ENCODE results near the gene NFIX.
"Not testable (repeated sequence)": the region's sequence is repeated elsewhere in the genome, so short reads cannot be mapped to it uniquely, and the experiment has no call there.

The NFIX gene

DNA sequence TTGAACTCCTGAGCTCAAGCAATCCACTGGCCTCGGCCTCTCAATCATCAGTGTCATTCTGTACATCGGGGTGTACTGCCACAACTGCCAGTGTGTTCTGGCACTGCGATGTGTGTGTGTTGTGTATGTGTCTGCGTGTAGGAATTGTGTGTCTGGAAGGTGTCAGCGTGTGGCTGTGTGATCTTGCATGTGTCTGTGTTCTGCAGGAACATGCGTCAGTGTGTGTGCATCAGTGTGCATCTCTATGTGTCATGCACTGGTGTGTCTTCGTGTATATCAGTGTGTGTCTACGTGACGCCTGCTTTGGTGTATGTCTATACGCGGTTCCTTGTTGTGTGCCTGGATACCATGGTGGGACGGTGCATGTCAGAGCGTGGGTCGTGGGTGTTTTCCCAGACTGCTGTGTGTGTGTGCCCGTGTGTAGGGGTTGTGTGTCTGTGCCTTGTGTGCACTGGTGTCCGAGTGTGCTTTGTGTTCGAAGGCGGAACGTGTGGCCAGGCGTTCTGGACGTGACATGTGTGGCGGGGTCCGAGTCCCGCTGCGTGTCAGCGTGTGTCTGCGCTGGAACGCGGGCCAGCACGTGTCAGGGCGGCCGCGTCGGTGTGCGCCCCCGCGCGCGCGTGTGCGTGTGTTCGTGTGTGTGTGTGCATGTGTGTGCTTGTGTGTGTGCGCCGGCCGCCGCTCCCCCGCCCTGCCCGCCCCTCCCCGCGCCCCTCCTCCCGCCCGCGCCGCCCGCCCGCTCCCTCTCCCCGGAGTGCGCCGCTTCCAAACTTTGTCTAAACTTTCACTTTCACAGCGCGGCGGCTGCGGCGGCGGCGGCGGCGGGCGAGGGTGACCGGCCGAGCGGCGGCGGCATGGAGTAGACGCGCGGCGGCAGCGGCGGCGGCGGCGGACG, at the start of gene NFIX:
Gene NFIX (plus strand): TSS at position 775 of the 895 bp plus-strand sequence. CDS start 363 bp downstream, outside the sequence.
- FAIRE-seq = no peak

DNA sequence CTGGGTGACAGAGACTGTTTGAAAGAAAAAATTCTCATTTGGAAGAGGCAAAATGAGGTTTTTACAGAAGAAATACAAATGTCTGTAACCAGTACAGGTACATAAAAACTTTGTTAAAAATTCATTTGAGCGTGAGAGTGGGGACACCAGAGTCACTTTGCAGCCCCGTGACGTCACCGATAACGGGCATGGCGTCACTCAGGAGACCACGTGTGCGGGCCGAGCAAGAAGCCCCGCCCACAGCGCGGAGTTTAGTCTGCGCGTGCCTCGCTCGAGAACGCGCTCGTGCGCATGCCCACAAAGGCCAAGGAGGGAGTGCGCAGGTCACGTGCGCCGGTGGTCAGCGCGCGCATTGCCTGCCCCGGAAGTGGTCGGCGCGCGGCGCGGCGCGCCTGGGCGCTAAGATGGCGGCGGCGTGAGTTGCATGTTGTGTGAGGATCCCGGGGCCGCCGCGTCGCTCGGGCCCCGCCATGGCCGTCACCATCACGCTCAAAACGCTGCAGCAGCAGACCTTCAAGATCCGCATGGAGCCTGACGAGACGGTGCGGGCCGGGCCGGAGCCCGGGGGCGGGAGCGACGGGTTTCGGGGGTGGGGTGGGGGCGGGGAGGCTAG, 49.7 kb upstream of the NFIX start, which contains the start of gene RAD23A:
Gene RAD23A (plus strand): TSS at position 384 of the 613 bp plus-strand sequence. CDS start 87 bp downstream, at position 471.
- FAIRE-seq = peak; percentile 96

- FAIRE-seq = peak; percentile 17
These were observed 49.1 kb upstream of the NFIX start for GRCh38 chr19:12946092-12946721.

- FAIRE-seq = no peak
These were observed 48.4 kb upstream of the NFIX start for GRCh38 chr19:12946731-12947496.

- FAIRE-seq = no peak
These were observed 47.3 kb upstream of the NFIX start for GRCh38 chr19:12947702-12948611.

DNA sequence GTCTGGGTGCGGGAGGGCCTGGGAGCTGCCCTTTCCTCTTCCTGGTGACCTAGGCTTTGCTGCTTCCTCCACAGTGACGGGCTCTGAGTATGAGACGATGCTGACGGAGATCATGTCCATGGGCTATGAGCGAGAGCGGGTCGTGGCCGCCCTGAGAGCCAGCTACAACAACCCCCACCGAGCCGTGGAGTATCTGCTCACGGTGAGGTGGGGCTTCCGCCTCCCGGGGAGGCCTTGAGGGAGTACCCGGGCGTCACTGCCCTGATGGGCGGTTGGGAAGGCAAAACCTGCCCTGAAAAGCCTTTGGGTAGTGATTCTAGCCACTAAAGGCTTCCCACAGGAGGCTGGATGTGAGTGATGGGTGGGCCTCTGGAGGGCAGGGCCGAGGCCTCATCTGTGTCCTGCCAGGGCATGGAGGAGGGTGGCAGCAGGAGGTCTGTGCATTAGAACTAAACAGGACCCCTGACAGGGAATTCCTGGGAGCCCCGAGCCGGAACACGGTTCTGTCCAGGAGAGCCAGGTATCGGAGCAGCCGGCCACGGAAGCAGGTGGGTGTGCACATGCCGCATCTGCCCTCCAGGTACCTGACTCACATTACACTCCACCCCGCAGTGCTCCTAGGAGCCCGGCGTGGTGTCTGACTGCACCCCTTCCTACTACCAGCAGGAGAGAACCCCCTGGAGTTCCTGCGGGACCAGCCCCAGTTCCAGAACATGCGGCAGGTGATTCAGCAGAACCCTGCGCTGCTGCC, 46.5 kb upstream of the NFIX start:
- FAIRE-seq = no peak

GRCh38 chr19:12949363-12950283, 45.7 kb upstream of the NFIX start:
- no peak for FAIRE-seq

GRCh38 chr19:12952050-12952449, 43.2 kb upstream of the NFIX start:
- FAIRE-seq = not testable (repeated sequence)

DNA sequence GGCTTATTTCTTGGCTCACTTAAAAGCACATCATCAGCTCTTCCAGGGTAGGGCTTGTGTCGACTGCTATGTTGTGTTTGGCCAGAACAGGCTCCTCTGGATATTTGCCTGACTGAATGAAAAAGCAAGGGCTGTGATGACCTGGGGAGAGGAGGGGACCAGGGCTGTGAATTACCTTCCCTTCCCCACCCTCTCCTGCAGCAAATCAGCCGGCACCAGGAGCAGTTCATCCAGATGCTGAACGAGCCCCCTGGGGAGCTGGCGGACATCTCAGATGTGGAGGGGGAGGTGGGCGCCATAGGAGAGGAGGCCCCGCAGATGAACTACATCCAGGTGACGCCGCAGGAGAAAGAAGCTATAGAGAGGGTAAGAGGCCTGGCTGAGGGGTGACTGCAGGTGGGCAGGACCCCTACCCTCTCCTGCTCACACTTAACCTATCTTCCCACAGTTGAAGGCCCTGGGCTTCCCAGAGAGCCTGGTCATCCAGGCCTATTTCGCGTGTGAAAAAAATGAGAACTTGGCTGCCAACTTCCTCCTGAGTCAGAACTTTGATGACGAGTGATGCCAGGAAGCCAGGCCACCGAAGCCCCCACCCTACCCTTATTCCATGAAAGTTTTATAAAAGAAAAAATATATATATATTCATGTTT, 42.7 kb upstream of the NFIX start:
- no peak for FAIRE-seq

DNA sequence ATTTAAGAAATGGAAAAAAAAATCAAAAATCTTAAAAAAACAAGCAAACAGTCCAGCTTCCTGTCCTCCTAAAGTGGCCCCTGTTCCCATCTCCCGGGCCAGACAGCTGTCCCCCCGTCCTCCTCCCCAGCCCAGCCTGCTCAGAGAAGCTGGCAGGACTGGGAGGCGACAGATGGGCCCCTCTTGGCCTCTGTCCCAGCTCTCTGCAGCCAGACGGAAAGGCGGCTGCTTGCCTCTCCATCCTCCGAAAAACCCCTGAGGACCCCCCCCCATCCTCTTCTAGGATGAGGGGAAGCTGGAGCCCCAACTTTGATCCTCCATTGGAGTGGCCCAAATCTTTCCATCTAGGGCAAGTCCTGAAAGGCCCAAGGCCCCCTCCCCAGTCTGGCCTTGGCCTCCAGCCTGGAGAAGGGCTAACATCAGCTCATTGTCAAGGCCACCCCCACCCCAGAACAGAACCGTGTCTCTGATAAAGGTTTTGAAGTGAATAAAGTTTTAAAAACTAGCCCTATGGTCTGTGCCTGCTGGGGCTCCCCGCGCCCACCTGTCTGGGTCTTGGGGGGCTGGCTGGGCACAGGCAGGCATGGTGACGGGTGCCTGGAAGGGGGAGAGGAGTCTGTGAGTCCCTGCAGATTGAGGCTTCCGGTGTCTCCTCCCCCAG, 42.0 kb upstream of the NFIX start:
- no peak for FAIRE-seq

GRCh38 chr19:12953799-12954611, 41.3 kb upstream of the NFIX start:
- no peak for FAIRE-seq

DNA sequence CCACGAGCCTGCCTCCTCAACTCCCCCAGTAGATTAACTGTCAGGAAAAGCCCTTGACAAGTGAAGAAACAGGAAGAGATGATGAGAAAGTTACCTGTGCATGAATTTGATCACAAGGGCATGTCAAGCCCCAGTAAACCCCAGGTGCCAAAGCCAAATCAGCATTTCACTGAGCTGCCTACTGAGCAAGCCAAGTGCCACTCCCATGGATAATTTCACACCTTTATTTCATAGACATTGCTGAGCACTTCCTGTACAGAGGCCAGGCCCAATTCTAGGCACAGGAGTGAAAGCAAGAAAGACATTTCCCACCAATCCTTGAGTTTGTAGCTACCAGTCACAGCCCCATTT, 40.7 kb upstream of the NFIX start:
- no peak for FAIRE-seq

DNA sequence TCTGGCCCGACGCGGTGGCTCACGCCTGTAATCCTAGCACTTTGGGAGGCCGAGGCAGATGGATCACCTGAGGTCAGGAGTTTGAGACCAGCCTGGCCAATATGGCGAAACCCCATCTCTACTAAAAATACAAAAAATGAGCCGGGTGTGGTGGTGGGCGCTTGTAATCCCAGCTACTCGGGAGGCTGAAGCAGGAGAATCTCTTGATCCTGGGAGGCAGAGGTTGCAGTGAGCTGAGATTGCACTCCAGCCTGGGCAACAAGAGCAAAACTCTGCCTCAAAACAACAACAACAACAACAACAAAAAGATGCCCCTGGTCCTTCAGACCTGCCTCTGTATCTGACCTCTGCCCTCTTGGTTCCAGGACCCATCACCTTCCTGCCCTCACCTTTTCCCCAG, 39.7 kb upstream of the NFIX start:
- not testable (repeated sequence) for FAIRE-seq

GRCh38 chr19:12955996-12956395, 39.3 kb upstream of the NFIX start:
- no peak for FAIRE-seq

DNA sequence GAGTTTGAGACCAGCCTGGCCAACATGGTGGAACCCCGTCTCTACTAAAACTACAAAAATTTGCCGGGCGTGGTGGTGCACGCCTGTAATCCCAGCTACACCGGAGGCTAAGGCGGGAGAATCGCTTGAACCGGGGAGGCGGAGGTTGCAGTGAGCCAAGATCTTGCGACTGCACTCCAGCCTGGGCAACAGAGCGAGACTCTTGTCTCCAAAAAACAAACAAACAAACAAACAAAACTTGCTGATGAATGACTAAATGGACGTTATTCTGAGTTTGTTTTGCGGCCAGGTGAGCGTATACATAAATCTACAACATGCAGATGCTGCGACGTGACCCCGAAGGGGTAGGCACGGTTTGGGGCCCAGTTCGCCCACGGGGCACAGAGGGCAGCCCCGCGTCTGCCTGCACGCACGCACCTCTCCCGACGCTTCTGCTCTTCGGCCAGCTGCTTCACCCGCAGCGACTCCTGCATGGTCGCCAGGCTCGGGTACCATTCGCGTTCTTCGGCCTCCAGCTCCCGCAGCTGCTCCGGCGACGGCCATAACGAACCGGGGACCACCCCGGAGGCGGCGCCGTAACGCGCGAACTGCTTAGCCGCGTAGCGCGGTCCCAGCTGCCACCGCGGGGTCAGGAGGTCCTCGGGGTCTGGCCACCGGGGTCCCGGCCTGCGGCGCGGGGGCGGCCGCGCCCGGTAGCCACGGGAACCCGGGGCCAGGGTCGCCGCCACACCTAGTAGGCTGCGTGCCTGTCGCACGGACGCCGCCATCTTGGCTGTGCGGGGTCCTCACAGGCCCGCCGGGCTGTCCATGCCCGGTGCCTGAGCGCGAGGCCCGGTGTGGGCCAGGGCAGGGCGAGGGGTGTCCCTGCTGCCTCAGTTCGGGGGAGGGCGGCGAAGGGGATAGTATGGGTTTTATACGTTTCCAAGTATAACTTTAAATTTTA, 38.6 kb upstream of the NFIX start, which contains the start of gene GADD45GIP1:
Gene GADD45GIP1 (minus strand): TSS at position 778 of the 943 bp plus-strand sequence. CDS start 11 bp downstream, at position 767.
- no peak for FAIRE-seq

- FAIRE-seq = not testable (repeated sequence)
These were observed 37.8 kb upstream of the NFIX start for GRCh38 chr19:12957389-12957952.

Data from G401.6 (cell line).